Stimulated activated CD8-positive, alpha-beta memory T cell treated with anti-CD3 and anti-CD28 coated beads, Interleukin-15, amount 100 ng/mL, for 48 hours (primary cell): Measurements from ENCODE around the gene DIDO1.

Source experiments
- DNase-seq, 2 donors: peaks; one replicate each; pipeline ENCODE4 v3.0.0-alpha.2; 2020; ENCODE audit warnings: low read depth in 2 of 2

Gene DIDO1

DNA sequence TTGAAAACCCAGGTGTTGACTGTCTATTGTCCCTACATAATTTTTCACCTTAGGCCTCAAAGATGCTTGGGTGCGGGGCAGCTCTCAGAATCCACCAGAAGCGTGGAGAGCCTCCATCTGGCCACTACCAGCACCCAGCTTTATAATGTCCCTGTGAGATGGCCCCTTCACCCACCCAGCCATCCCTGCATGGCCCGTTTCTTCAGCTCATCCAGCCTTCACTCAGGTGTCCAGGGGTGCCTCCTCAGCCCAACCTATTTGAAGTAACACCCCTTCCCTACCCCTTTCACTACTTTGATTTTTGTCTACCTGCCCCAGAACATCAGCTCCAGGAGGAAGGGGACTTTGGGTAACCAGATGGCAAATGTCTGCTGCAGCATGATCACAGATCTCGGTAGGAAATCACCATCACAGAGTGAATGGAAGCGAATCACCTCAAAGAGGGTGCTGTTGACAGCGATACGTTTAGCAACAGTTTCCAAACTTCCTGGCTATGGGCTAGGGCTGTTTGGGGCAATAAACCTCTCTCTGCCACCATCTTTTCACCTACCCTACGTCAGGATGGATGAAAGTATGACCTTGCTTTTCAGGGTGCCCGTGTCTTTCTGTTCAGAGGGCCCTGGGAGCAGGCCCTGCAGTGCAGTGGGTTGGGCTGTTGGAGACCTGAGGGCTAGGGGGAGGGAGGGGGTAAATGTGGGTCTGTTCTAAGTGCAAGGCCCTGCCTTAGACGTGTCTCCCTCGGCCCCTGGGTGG, 25.0 kb upstream of the DIDO1 start:
- DNase-seq, result no peak

DNA sequence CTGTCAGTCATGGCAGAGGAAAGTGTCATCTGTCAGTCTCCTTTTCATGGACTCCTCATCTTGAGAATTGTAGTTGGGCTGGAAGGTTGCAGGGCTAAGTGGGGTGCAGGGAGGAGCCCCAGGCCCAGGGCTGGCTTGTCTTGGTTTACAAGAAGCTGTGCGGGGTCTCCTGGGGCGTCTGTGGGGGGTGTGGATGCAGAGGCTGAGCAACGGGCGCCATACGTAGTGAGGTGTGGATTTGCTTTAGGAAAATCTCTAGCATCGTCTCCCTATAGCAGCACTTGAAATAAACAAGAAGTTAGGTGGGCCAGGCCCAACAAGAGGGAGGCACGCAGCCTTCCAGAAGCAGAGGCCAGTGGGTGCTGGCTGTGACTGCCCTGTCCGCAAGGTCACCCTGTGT, 24.4 kb upstream of the DIDO1 start:
- DNase-seq, result no peak

DNA sequence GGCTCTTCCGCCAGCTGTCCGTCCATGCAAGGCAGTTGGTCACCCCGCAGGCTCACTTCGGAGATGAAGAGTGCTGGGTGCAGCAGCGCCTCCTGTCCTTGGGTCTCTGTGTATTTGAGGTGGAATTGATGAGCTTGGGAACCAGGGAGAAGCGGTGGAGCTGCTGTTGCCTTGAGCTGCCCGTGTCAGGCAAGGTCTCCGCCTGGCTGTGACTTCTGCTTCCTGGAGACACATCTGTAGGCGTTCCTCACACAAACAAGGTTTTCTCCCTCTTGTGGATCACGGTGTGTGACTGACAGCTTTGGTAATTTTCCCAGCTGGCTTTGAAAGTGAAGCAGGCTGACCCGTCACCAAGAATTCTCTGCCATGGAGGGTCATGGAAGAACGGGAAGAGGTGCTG, 23.7 kb upstream of the DIDO1 start:
- no peak for DNase-seq

DNA sequence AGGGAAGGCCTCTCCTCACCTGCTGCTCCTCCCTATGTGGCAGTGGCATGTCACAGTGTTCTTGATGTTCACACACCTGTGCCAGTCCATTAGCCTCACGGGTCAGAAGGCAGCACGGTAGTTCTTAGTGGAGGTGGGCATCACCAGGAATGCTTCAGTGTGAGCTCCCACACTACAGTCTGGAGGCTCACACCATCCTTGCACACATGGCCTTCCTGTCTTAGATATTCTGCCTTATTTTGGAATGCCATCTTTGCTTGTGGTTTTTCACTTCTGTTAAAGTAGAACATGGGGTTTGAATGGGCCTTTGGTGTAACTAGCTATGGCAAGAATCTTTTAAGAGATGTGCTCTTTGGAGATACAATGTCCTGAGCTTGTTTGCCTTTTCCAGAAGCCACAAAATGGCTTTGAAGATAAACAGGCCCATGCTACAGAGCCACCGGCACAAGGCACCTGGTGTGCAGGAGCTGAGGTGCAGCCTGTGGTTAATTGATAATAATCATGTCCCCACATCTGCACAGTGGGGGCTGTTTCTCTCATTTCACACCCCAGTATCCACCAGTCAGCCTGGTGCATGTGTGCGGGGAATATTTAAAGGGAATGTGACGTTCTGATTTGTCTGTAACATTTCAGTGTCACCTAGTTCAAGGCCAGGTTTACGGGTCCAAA, 23.0 kb upstream of the DIDO1 start:
- DNase-seq, result no peak

DNA sequence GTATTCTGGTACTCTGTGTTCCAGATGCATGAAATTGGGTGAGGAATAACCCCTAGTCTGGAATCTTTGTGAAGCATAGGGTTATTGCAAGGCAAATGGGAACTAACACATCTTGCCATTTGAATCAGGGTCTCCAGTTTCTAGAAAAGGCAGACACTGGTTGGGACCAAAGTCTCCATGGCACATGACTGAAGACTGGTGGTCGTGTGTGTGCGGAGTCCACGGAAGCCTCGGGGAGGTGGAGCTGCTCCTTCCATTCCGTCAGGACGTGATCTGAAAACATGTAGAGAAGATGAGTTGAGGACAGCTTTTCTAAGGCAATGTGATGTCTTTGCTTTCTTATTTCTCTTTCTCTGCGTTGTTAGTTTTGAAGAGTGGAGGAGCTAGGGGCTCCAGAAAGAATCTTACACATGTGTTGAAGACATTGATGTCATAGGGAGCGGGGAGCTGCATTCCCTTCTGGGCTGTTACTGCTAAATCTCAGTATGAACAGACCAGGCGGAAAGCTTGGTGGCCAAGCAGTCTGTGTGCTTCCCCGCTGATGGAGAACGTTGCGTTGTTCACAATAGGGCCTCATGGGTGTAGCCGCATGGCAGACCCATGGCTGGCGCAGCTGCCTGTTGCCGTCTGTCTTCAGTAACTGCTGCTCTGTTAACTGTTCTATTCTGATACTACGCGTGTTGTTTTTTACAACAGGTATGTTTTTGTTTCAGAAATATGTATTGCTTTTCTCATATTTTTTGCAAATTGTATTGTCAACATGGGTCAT, 21.4 kb upstream of the DIDO1 start:
- DNase-seq, result no peak

DNA sequence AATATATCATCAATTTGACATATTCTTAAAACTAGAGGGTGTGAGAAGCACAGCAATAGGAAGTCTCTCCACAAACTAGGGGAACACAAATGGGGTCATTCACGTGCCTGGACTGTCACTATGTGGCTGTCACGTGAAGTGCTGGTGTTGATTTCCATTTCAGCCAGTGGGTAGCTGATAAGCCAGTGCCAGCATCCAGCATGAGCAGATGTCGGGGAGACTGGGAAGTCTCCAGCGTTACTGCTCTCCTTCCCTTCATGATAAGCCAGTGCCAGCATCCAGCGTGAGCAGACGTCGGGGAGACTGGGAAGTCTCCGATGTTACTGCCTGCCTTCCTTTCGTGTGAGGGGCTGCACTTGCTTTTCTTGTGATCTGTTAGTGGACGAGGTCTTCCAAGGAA, 20.6 kb upstream of the DIDO1 start:
- no peak for DNase-seq

DNA sequence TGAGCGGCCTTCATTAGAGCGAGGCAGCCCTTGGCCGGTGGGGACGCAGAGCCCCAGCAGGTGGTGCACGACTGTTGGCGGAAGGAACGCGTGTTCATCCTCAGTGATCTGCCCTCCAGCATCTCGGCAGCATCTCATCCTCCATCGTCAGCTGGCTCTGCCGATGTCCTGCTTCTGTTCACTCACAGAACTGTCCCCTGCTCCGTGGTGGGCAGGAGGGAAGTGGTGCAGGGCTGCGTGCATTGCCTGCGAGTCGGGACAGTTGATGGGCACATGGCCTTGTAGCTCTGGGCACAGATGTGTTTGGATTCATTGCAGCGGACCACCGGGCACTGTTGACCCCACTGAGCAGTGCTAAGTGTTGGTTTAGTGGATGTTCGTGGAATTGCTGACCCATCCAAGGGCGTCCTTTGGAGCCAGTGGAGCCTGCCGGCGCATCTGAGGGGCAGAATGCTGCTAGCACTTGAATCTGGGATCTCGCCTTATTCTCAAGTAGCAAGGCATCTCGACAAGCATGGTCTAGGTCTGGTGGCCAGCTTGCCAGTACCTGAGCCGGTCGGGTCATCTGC, 19.6 kb upstream of the DIDO1 start:
- no peak for DNase-seq

DNA sequence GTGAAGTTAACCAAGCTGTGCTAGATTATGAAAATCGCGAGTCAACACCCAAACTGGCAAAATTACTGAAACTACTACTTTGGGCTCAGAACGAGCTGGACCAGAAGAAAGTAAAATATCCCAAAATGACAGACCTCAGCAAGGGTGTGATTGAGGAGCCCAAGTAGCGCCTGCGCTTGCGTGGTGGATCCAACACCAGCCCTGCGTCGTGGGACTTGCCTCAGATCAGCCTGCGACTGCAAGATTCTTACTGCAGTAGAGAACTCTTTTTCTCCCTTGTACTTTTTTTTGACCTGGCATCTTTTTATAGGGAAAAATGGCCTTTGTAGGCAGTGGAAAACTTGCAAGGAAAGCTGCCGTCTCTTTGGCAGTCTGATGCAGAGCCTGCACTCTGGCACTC, 18.4 kb upstream of the DIDO1 start:
- no peak for DNase-seq

DNA sequence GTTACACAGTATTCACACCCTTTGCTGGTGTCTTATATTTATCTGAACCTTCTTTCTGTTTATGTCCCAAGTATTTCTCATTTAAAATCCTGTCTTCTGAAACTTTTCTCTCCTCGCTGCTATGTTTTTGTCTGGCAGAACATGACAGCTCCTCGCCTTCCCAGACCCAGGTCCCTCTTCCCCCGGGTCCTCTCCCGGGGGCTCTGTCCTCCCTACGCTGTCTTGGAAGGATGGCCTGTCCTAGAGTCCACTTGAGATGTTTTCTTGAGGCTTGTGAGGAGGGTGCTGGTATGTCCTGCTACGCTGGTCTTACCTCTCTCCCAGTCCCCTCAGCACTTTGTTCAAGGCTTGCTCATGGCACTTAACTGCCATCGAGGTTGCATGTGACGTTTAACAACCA, 17.9 kb upstream of the DIDO1 start:
- DNase-seq, result no peak

DNA sequence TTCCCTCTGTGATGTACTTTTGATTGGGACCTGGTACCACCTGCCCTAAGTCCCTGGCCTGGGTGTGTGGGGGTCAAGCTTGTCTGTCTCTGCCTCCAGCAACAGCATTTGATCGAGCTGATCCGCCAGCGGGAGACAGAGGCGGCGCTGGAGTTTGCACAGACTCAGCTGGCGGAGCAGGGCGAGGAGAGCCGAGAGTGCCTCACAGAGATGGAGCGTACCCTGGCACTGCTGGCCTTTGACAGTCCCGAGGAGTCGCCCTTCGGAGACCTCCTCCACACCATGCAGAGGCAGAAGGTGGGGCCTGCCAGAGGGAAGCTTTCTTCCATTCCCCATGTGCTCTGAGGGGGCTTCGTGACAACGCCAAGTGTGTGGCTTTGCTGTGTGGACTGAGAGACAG, 17.1 kb upstream of the DIDO1 start:
- no peak for DNase-seq

DNA sequence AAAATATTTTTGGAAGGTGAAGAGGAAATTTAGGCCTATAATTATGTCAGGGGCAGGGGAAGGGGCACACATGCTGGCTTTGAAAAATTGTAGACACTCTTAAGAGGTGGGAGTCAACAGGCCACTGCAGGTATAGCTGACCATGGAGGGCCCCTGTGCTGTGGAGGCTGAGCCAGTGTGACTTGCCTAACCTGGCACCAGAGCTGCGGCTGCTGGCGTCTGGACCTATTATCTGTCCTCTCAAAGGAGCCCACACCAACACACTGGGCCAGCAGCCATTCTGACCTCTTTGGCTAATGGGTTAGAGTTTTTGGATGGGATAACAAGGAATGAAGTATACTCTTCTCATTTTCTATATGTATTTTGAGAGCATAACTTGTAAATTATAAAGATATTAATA, 16.2 kb upstream of the DIDO1 start:
- DNase-seq, result no peak

DNA sequence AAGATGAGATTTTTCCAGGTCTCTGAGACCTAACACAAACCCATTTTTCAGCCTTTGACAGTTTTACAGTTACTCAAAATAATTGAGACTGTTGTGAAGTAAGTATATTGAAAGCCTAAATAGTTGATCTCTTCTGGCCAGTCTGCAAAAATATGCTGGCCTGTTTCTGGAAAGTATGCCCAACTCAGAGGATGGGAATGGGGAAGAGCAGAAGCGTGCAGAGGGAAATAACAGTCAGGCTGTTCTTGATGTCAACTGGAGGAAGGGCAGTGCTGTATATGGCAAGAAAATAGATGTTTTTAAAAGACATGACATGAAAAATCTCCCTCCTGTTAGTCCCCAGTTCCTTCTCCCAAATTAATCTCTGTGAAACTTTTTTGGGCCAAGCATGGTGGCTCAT, 15.5 kb upstream of the DIDO1 start:
- DNase-seq, result no peak

DNA sequence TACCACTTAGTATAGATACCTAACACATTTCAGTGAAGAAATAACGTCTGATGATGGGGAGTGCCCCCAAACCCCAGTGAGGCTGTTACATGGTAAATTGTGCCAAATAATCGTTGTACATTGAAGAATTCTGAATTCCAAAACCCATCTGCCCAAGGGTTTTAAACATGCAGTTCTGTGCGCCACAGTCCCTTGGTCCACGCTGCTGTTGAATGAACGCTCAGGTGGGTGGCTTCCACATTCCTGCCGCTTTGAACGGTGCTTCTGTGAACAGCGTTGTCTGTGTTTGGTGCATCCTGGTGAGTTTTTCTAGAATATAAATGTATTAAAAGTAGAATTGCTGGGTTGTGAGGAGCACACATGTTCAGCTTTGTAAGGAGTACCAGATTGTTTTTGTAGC, 14.6 kb upstream of the DIDO1 start:
- no peak for DNase-seq

DNA sequence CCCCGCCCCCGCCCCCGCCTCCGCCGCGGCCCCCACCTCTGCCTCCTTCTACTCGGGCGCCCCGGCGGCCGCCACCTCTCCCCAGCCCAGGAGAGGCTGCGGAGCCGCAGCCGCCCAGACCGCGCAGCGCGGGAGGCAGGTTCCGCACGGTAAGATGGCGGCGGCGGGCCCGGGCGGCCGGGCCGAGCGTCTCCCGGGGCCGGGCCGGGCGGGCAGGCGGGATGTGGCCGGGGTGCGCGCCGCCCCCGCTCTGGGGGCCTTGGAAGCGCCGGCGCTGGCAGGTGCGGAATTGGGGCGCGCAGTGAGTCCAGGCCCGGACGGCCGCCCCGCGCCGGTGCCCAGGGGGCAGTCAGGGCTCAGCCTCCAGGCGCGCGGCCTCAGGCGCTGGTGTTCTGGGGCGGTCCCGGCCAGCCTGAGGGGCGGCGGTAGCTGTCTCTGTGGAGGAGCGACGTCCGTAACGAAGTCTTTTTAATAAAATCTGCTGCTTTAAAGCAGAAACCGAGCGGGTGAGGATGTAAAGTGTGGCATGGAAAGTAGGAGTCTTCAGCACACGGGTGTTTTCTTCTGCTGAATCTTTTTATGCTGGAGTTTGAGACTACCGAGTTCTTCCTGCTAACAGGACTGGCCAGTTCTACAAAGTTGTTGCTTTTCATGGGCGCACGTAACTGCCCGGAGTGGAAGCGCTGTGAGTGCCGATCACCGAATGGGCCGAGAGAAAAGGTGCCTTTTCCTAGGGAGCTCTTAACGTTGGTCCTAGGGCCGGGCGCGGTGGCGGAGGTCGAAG, 12.0 kb upstream of the DIDO1 start, which contains the start of gene GID8:
TSS of gene GID8 (plus strand) at position 43 of the 784 bp plus-strand sequence. CDS start 3,356 bp downstream, outside the sequence.
- DNase-seq, result no peak

DNA sequence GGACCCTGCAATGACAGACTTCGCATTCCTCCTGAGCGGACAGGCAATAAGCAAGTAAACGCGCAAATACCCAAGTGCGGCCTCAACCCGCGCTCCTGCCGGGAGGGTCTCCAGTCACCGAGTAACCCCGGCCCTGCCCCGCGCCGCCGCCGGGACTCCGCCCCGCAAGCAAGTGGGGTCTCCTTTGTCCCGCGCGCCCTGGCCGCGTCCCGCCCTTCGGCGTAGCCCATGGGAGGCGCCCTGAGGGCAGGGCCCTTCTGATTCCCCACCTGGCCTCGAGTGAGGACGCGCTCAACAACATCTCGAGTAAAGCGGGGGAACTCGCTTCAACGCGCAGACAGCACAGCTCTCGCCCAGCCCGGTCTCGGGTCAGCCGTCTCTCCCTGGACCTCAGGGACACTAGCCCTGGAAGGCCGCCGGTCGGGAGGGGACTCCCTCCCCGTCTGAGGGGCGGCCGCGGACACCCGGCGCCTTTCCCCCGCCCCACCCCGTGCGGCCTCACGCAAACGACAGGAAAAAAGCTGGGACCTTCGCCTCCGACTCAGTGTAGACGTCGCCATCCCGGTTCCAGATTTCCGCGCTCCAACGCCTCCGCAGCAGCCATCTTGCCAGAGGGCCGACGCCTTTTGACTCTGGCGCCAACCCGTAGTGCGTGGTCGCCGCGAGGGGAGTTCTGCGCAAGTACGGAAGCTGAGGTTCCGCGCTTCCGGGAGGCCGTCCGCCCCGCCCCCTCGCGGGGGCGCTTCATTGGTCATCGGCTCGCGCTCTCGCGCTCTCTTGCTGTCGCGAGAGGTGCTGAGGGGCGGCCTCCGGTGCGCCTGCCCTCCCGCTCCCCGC, 11.2 kb upstream of the DIDO1 start:
- peak; percentile 94 to 96 for DNase-seq

DNA sequence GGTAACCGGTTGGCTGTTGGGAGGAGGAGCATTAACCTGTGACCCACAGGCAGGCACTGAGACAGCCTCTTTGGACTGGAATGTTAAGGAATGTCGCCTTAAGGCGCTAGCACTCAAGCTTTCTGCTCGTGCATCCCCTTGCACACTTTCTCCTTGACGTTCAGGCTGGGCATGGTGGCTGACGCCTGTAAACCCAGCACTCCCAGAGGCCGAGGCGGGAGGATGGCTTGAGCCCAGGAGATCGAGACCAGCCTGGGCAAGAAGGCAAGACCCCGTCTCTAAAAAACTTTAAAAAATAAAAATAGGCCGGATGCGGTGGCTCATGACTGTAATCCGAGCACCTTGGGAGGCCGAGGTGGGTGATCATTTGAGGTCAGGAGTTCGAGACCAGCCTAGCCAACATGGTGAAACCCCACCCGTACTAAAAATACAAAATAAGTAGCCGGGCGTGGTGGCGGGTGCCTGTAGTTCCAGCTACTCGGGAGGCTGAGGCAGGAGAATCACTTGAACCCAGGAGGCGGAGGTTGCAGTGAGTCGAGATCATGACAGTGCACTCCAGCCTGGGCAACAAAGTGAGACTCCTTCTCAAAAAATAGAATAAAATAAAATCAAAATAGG, 9.8 kb upstream of the DIDO1 start:
- DNase-seq, result no peak

DNA sequence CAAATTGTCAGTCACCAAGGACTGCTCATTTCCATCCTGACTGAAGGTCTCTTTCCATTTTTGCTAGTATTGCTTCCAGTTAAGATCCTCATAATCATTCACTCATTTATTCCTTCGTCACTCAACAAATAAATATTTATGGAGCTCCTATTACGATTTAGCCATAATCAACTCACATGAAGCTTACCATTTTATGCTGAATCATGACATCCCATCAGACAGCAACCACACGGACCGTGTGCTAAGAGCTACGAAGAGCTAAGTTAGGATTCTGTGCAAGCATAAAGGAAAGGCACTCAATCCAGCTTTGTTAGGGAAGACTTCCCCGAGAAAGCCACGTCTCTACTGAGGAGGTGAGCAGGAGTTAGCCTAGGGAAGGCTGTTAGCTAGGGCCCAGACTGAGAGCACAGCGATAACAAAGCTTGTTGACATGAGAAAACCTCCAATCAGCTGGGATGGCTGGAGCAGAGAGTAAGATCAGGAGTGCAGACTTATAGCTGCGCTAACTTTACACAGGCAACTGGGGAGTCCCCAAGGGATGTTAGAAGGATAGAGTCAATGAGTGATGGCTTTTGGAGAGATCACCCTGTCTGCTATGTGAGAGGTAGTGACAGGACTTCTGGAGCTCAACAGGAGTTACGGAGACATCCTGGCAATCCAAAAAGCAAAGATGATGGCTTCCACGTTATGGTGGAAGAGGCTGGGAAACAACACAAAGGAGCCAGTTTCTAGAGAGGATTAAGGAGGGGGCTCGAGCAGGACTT, 9.1 kb upstream of the DIDO1 start:
- DNase-seq, result no peak

DNA sequence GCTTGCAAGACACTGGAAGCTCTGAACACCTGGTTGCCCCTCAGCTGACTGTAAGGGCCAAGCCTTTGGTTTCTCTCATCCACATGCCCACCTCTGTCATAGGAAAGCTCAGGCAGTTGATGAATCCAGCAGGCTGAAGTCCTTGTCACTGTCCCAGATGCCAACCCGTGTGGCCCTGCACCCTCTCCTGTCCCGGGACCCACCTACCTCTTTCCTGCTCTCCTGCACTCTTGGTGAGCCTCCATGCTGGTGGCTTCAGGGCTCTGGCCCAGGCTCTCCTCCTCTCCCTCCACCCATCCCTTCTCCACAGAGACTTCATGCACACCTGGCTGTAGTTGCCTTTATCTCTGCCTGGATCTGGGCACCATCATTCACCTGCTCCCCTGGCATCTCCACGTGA, 7.7 kb upstream of the DIDO1 start:
- DNase-seq, result no peak

DNA sequence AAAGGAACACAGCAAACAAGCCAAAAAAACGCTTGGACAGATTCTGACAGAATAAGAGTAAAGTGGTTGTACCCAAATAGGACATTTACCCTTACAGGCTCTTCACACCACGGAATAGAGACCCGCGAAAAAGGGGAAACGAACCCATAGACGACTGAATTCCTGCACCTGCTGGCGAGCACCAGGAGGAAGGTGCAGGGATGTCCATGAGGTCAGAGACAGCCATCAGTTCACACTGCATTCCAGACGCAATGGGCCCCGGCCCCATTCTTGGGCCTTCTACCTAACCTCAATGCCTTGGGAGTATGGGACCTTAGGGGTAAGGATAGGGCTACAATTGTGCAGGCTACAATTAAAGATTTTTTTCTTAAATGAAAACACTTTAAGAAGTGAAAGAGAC, 5.2 kb upstream of the DIDO1 start:
- no peak for DNase-seq
